Neural cell (in vitro differentiated cells): ENCODE data around the gene CHPF2.

ENCODE experiments used
- CTCF ChIP-seq: fragments of 450-650 bp; IDR thresholded peaks from 2 replicates; pipeline ENCODE4 v1.5.1; 2014; ENCODE audit warnings: antibody characterized with exemption, mild to moderate bottlenecking, moderate library complexity; ENCODE audit not compliant: poor library complexity, severe bottlenecking
- EP300 ChIP-seq: fragments of 450-650 bp; conservative IDR thresholded peaks from 2 replicates; pipeline ENCODE4 v1.6.1; 2014; ENCODE audit warnings: antibody characterized with exemption, mild to moderate bottlenecking, moderate library complexity; ENCODE audit not compliant: poor library complexity, severe bottlenecking
- EZH2 ChIP-seq: fragments of 200-600, 300-800 bp; shearing (Covaris generic), sonication (generic); IDR thresholded peaks from 2 replicates; pipeline ENCODE4 v1.6.1; 2014; ENCODE audit warnings: antibody characterized with exemption, low read length, borderline replicate concordance, mild to moderate bottlenecking; ENCODE audit not compliant: insufficient read depth, poor library complexity, severe bottlenecking
- MXI1 ChIP-seq: fragments of 450-650 bp; conservative IDR thresholded peaks from 2 replicates; pipeline ENCODE4 v1.6.1; 2014; ENCODE audit warnings: antibody characterized with exemption, mild to moderate bottlenecking; ENCODE audit not compliant: poor library complexity, severe bottlenecking
- POLR2AphosphoS5 ChIP-seq: IDR thresholded peaks from 2 replicates; pipeline ENCODE4 v1.6.1; 2012
- RAD21 ChIP-seq: fragments of 450-650 bp; conservative IDR thresholded peaks from 2 replicates; pipeline ENCODE4 v1.6.1; 2014; ENCODE audit warnings: antibody characterized with exemption, mild to moderate bottlenecking, moderate library complexity
- SMC3 ChIP-seq: fragments of 450-650 bp; conservative IDR thresholded peaks from 2 replicates; pipeline ENCODE4 v1.6.1; 2014; ENCODE audit warnings: antibody characterized with exemption, mild to moderate bottlenecking, moderate library complexity; ENCODE audit not compliant: poor library complexity
- TAF1 ChIP-seq: IDR thresholded peaks from 2 replicates; pipeline ENCODE4 v1.6.1; 2012; ENCODE audit warnings: low read depth
- TF ChIP-seq, protein P1 (sequence below): IDR thresholded peaks from 2 replicates; pipeline ENCODE4 v1.6.1; 2012; ENCODE audit warnings: borderline replicate concordance

DNA sequence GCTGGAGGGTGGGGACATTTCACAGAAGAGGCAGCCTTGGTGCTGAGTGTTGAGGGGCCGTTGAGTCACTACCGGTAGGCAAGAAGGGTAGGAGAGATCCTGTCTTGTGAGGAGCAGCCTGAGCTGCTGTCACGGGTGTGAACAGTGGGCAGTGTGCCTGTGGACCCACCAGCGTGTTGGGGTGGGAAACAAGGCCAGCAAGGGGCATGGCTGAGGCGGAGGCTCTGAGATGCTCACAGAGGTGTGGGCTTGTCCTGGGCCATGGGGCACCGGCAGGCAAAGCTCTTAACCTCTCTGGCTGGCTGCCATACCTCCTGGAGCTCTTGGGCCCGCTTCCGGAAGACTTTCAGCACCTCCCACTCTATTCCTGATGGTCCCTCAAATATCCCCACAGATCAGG, 49.8 kb downstream of the CHPF2 start:
- TF ChIP-seq CTCF = no peak
- TF ChIP-seq, protein P1, sequence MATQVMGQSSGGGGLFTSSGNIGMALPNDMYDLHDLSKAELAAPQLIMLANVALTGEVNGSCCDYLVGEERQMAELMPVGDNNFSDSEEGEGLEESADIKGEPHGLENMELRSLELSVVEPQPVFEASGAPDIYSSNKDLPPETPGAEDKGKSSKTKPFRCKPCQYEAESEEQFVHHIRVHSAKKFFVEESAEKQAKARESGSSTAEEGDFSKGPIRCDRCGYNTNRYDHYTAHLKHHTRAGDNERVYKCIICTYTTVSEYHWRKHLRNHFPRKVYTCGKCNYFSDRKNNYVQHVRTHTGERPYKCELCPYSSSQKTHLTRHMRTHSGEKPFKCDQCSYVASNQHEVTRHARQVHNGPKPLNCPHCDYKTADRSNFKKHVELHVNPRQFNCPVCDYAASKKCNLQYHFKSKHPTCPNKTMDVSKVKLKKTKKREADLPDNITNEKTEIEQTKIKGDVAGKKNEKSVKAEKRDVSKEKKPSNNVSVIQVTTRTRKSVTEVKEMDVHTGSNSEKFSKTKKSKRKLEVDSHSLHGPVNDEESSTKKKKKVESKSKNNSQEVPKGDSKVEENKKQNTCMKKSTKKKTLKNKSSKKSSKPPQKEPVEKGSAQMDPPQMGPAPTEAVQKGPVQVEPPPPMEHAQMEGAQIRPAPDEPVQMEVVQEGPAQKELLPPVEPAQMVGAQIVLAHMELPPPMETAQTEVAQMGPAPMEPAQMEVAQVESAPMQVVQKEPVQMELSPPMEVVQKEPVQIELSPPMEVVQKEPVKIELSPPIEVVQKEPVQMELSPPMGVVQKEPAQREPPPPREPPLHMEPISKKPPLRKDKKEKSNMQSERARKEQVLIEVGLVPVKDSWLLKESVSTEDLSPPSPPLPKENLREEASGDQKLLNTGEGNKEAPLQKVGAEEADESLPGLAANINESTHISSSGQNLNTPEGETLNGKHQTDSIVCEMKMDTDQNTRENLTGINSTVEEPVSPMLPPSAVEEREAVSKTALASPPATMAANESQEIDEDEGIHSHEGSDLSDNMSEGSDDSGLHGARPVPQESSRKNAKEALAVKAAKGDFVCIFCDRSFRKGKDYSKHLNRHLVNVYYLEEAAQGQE = no peak
- no peak for TF ChIP-seq RAD21
- TF ChIP-seq EZH2 = no peak
- TF ChIP-seq POLR2AphosphoS5 = no peak
- TF ChIP-seq EP300 = no peak
- no peak for TF ChIP-seq TAF1
- no peak for TF ChIP-seq MXI1
- no peak for TF ChIP-seq SMC3
